BE2C (cell line): ENCODE data around the gene CSMD2.
A peak's percentile ranks its signal among the peaks of the same experiment; 100 is the strongest.

Experiments used
- DNase-seq: peaks from one replicate; pipeline ENCODE4 v3.0.0-alpha.2; 2020
- H3K27me3 ChIP-seq: fragments of 250-450 bp; sonication (Bioruptor Pico); 2 replicates; pipeline ENCODE4 v1.5.1; 2020; ENCODE audit warnings: mild to moderate bottlenecking
- H3K36me3 ChIP-seq: fragments of 250-450 bp; sonication (Bioruptor Pico); 2 replicates; pipeline ENCODE4 v1.5.1; 2020; ENCODE audit warnings: mild to moderate bottlenecking
- H3K4me1 ChIP-seq: fragments of 250-450 bp; sonication (Bioruptor Pico); 2 replicates; pipeline ENCODE4 v1.5.1; 2020
- H3K4me3 ChIP-seq: 2 replicates; pipeline ENCODE4 v1.5.1; 2011; ENCODE audit warnings: low read depth, low read length
- H3K9me3 ChIP-seq: fragments of 250-450 bp; sonication (Bioruptor Pico); 2 replicates; pipeline ENCODE4 v1.5.1; 2020
- CTCF ChIP-seq: IDR thresholded peaks from 2 replicates; pipeline ENCODE4 v1.5.1; 2012; ENCODE audit warnings: mild to moderate bottlenecking, low read depth, low read length

CSMD2 gene

GRCh38 chr1:33630686-33631085, 534.3 kb downstream of the CSMD2 start:
- Histone ChIP-seq H3K4me1 (no peaks in the 10 kb centered on the region), H3K36me3 (no peaks in the 10 kb centered on the region), H3K27me3 (peaks cover 3% of the 10 kb centered on the region; the same call in 1 of the 2 replicates), H3K4me3 (no peak overlapping the region), H3K9me3 (no peaks in the 10 kb centered on the region)
- no peak for DNase-seq
- TF ChIP-seq CTCF: no peak

DNA sequence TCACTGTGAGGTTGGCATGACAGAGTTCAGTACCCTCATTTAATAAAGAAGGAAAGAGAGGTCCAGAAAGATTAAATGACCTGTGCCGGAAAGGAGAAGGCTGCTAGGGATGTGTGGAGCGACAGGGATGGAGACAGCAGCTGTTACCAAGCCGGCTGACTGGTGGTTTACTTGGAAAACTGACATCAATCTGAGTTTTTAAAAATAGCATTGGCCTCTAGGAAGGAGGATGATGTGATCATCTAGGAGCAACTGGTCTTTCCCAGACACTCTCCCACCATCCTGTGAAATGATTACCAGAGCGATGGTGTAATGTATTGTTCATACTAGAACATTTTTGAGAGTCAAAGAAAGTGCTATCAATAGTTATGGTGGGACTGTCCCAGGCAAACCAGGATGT, 538.2 kb downstream of the CSMD2 start:
- no peak for DNase-seq
- Histone ChIP-seq H3K9me3 (no peaks in the 10 kb centered on the region), H3K36me3 (no peaks in the 10 kb centered on the region), H3K27me3 (no peaks in the 10 kb centered on the region), H3K4me1 (no peaks in the 10 kb centered on the region), H3K4me3 (no peak overlapping the region)
- TF ChIP-seq CTCF: no peak

DNA sequence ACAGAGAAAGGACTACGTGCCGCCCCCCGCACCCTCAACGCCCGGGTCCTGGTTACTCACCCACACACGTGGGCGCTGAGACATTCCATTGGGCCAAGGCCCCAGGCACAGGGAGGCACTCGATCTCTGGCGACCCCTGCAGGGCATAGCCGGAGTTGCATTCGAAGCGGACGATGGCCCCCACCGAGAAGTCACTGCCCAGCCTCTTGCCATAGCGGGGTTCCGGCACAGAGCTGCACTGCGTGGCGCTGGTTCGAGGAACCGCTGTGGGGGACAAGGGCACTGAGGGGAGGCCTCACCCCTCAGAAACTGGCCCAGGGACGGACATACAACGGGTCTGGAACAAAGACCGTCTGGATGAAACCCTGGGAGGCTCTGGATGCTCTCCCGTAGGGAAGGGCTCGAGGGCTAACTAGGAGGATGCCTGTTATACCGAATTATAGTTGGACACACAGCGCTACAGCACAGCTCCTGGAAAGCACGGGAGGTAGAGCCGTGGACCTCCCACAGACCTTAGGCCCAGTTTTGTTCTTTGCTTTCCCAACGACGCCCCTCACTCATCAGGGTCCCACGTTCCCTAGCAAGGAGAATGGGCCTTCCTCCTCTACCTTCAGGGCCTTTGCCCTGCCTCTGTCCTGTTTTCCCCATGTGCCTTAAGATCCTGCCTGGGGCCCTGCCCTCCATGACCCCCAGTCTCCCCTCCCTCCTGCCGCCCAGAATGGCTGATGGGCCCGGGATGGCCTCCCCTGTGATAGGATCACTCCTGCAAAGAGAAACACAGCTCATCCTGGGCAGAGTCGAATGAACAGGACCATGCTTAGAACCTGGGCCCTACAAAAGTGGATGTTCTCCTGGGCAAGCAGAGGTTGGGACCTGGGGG, 539.8 kb downstream of the CSMD2 start:
- Histone ChIP-seq H3K4me3 (no peak overlapping the region), H3K9me3 (no peaks in the 10 kb centered on the region), H3K4me1 (no peaks in the 10 kb centered on the region), H3K36me3 (no peaks in the 10 kb centered on the region), H3K27me3 (no peaks in the 10 kb centered on the region)
- peak; percentile 28; the same call in 1 of the 2 replicates for TF ChIP-seq CTCF
- DNase-seq: no peak

DNA sequence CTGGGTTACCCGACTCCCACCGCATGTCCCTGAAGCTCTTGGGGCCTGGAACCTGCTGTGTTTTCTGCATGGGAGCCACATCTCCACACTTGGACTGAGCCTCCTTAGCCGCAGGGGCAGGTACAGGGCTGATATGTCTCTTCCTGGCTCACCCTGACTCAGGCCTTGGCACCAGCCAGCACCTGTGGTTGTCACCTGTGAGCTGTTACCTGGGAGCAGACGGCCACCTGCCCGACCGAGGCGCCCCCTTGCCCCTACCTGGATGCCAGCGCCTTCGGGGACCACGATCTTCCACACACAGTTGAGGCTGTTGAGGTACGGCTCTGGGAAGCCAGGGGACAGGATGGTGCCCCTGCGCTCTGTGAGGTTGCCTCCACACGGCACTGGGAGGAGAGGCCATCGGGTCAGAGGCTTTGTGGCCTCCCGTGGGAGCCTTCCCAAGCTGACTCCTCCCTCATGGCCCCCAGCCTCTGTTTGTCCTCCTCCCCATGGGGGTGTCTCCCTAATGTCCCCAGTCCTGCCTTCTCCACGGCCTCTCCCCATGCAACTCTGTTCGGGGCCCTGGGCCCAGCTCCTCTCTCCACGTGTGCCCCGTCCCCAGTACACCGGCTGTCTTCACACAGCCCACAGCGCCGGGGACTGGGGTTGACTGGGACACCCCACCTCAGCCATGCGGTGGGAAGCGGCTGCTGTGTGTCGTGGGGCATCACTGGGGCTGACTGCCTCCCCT, 540.6 kb downstream of the CSMD2 start:
- no peak for DNase-seq
- Histone ChIP-seq H3K27me3 (no peaks in the 10 kb centered on the region), H3K4me3 (no peak overlapping the region), H3K4me1 (no peaks in the 10 kb centered on the region), H3K9me3 (no peaks in the 10 kb centered on the region), H3K36me3 (no peaks in the 10 kb centered on the region)
- TF ChIP-seq CTCF: no peak

DNA sequence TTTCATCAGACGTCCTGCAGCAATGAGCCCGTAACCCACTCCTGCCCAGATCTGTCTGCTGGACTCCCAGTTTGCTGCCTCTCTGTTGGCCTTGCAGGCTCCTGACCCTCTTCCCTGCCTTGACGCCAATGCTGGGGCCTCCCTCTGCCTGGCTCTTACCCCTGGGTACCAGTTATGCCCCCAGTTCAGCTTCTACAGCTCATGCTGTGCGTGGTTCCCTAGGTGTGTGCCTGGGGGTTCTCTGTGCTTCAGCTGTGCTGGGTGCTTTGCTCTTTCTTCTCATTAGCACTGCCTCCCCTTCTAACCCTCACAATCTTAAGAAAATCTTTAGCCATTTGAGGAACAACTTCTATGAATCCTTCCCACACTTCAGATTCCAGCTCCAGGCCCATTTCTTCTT, 541.2 kb downstream of the CSMD2 start:
- Histone ChIP-seq H3K36me3 (no peaks in the 10 kb centered on the region), H3K9me3 (no peaks in the 10 kb centered on the region), H3K4me1 (no peaks in the 10 kb centered on the region), H3K4me3 (no peak overlapping the region), H3K27me3 (no peaks in the 10 kb centered on the region)
- TF ChIP-seq CTCF: no peak
- no peak for DNase-seq

DNA sequence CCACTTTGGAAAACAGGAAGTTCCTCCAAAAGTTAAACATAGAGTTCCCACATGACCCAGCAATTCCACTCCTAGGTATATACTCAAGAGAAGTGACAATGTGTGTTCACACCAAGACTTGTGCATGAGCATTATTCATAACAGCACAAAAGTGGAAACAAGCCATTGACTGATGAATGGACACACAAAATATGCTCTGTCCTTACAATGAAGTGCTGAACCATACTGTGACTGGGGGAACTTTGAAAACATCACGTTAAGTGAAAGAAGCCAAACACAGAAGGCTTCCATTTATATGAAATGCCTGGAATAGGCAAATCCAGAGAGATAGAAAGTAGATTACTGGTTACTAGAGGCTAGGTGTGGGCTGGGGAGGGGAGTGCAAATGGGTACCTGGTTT, 542.3 kb downstream of the CSMD2 start:
- Histone ChIP-seq H3K27me3 (no peaks in the 10 kb centered on the region), H3K4me3 (no peak overlapping the region), H3K4me1 (no peaks in the 10 kb centered on the region), H3K36me3 (no peaks in the 10 kb centered on the region), H3K9me3 (no peaks in the 10 kb centered on the region)
- no peak for TF ChIP-seq CTCF
- DNase-seq: no peak
